WTC11 (cell line): ENCODE measurements around the gene RAB33A. TPM values are rescaled to one million over a fixed set of nuclear protein-coding genes. Genes with fewer than 3 reads are reported as not detected.

ENCODE experiments used
- ATAC-seq: fragments of 200-7000 bp; cut with Tn5 transposase; 2 replicates; pipeline ENCODE4 v1.10.0; 2021; ENCODE audit warnings: mild to moderate bottlenecking, moderate library complexity
- CTCF ChIA-PET: fragments of 300-600 bp; sonication (Branson Sonifier 250); formaldehyde crosslinking; loops from one replicate; lab custom pipeline; 2021; ENCODE audit warnings: antibody characterized with exemption; lab: Charles Lee
- POLR2A ChIA-PET: fragments of 350-600 bp; sonication (Branson Sonifier 250); formaldehyde crosslinking; loops from one replicate; lab custom pipeline; 2021; ENCODE audit warnings: antibody characterized with exemption; lab: Charles Lee
- DNase-seq: peaks from one replicate; pipeline ENCODE4 v3.0.0; 2021; ENCODE audit warnings: low spot score
- H3K27ac Mint-ChIP-seq: 2 replicates; pipeline ENCODE4 v1.8.0; 2021; ENCODE audit warnings: mixed read lengths
- H3K27me3 Mint-ChIP-seq: 2 replicates; pipeline ENCODE4 v1.8.0; 2021; ENCODE audit warnings: low read depth, mild to moderate bottlenecking, moderate library complexity, mixed read lengths
- H3K36me3 Mint-ChIP-seq: 2 replicates; pipeline ENCODE4 v1.8.0; 2021; ENCODE audit warnings: mixed read lengths
- H3K4me1 Mint-ChIP-seq: 2 replicates; pipeline ENCODE4 v1.8.0; 2022; ENCODE audit warnings: mixed read lengths
- H3K4me3 Mint-ChIP-seq: 2 replicates; pipeline ENCODE4 v1.8.0; 2021; ENCODE audit warnings: mild to moderate bottlenecking, moderate library complexity, mixed read lengths
- H3K9me3 Mint-ChIP-seq: 2 replicates; pipeline ENCODE4 v1.8.0; 2021; ENCODE audit warnings: mixed read lengths
- E2F4 ChIP-seq: sonication (generic); formaldehyde crosslinking; IDR thresholded peaks from 2 replicates; pipeline ENCODE4 v1.8.1; 2022; ENCODE audit warnings: low read depth, mild to moderate bottlenecking, moderate library complexity, missing genetic modification reagents, borderline replicate concordance
- ELF4 ChIP-seq: sonication (generic); formaldehyde crosslinking; IDR thresholded peaks from 2 replicates; pipeline ENCODE4 v1.8.1; 2022; ENCODE audit warnings: low read depth, mild to moderate bottlenecking, moderate library complexity, missing genetic modification reagents
- ETV6 ChIP-seq: sonication (generic); formaldehyde crosslinking; IDR thresholded peaks from 2 replicates; pipeline ENCODE4 v1.8.1; 2022; ENCODE audit warnings: mild to moderate bottlenecking, missing genetic modification reagents
- FOXJ3 ChIP-seq: sonication (generic); formaldehyde crosslinking; IDR thresholded peaks from 2 replicates; pipeline ENCODE4 v1.9.0; 2021; ENCODE audit warnings: missing genetic modification reagents, mild to moderate bottlenecking, borderline replicate concordance
- FOXP4 ChIP-seq: sonication (generic); formaldehyde crosslinking; IDR thresholded peaks from 2 replicates; pipeline ENCODE4 v1.8.0; 2022; ENCODE audit warnings: mild to moderate bottlenecking, missing genetic modification reagents
- GRHL2 ChIP-seq: fragments of 250-450 bp; sonication (Bioruptor Pico); IDR thresholded peaks from 2 replicates; pipeline ENCODE4 v1.8.0; 2022; ENCODE audit warnings: mild to moderate bottlenecking, moderate library complexity; ENCODE audit not compliant: insufficient replicate concordance, severe bottlenecking
- GTF2I ChIP-seq: fragments of 250-450 bp; sonication (Bioruptor Pico); conservative IDR thresholded peaks from 2 replicates; pipeline ENCODE4 v1.4.0; 2021; ENCODE audit warnings: mild to moderate bottlenecking
- MLX ChIP-seq: sonication (generic); formaldehyde crosslinking; IDR thresholded peaks from 2 replicates; pipeline ENCODE4 v1.8.1; 2023; ENCODE audit warnings: mild to moderate bottlenecking, missing genetic modification reagents, moderate library complexity
- NFYB ChIP-seq: sonication (generic); formaldehyde crosslinking; conservative IDR thresholded peaks from 2 replicates; pipeline ENCODE4 v1.8.0; 2022; ENCODE audit warnings: low read depth, missing genetic modification reagents
- SMAD4 ChIP-seq: sonication (generic); formaldehyde crosslinking; IDR thresholded peaks from 2 replicates; pipeline ENCODE4 v1.8.0; 2022; ENCODE audit warnings: mild to moderate bottlenecking, missing genetic modification reagents
- STAT6 ChIP-seq: sonication (generic); formaldehyde crosslinking; conservative IDR thresholded peaks from 2 replicates; pipeline ENCODE4 v1.8.1; 2023; ENCODE audit warnings: mild to moderate bottlenecking, low read depth, missing genetic modification reagents, moderate library complexity
- TEAD1 ChIP-seq: sonication (generic); formaldehyde crosslinking; IDR thresholded peaks from 2 replicates; pipeline ENCODE4 v1.8.0; 2022; ENCODE audit warnings: mild to moderate bottlenecking, missing genetic modification reagents
- ZBTB21 ChIP-seq: sonication (generic); formaldehyde crosslinking; IDR thresholded peaks from 2 replicates; pipeline ENCODE4 v1.8.1; 2023; ENCODE audit warnings: mild to moderate bottlenecking, missing genetic modification reagents, borderline replicate concordance
- total RNA-seq: library from RNA; stranded (reverse); gene quantifications from 3 replicates; pipeline ENCODE4 v1.2.3, GENCODE V29; 2021

The RAB33A gene
- total RNA-seq, 1 experiment from 2014 or later: 2.1 TPM

GRCh38 chrX:130174045-130174704 is 2.4 kb downstream of the RAB33A start:
- CTCF ChIA-PET: no interaction called here
- no peak for ATAC-seq

GRCh38 chrX:130174937-130175336 is 3.2 kb downstream of the RAB33A start:
- Mint-ChIP-seq H3K27me3 (peaks cover 14% of the 10 kb centered on the region), H3K9me3 (no peaks in the 10 kb centered on the region), H3K4me1 (peaks cover 11% of the 10 kb centered on the region)
- CTCF ChIA-PET: no interaction called here
- TF ChIP-seq FOXP4: no peak
- TF ChIP-seq ZBTB21 (CRISPR knock-in tag): no peak
- TF ChIP-seq STAT6 (CRISPR knock-in tag): no peak
- no peak for TF ChIP-seq GRHL2
- no peak for TF ChIP-seq SMAD4 (CRISPR knock-in tag)
- TF ChIP-seq FOXJ3 (CRISPR knock-in tag): no peak
- TF ChIP-seq TEAD1: no peak
- TF ChIP-seq ELF4: no peak
- no peak for TF ChIP-seq MLX (CRISPR knock-in tag)
- TF ChIP-seq, all 79 proteins: peak for 0
- DNase-seq (no peak), ATAC-seq (no peak)
- Mint-ChIP-seq H3K27ac (no peak overlapping the region), H3K4me3 (no peak overlapping the region), H3K36me3 (no peaks in the 10 kb centered on the region; the same call in 1 of the 2 replicates)
- POLR2A ChIA-PET: no interaction called here

More at GRCh38 chrX:130174045-130174704, 2.4 kb downstream of the RAB33A start:
- H3K4me3 Mint-ChIP-seq: no peak overlapping the region
- H3K27me3 Mint-ChIP-seq: peaks cover 14% of the 10 kb centered on the region
- no peaks in the 10 kb centered on the region; the same call in 1 of the 2 replicates for H3K36me3 Mint-ChIP-seq
- H3K4me1 Mint-ChIP-seq: peaks cover 11% of the 10 kb centered on the region
- no peak overlapping the region for H3K27ac Mint-ChIP-seq
- no peaks in the 10 kb centered on the region for H3K9me3 Mint-ChIP-seq
- DNase-seq: no peak
- TF ChIP-seq SMAD4 (CRISPR knock-in tag) (no peak), STAT6 (CRISPR knock-in tag) (no peak), E2F4 (no peak), NFYB (CRISPR knock-in tag) (no peak), ETV6 (no peak), GTF2I (no peak)
- POLR2A ChIA-PET: no interaction called here
